ENCODE results near the gene IRX2. TPM values are rescaled to one million over a fixed set of nuclear protein-coding genes. Genes with fewer than 3 reads are reported as not detected.

IRX2 gene
- total RNA-seq, 3 donors from 2014 or later, result 19.2 to 69.4 (median 26.2) TPM

GRCh38 chr5:2748179-2748860 lies 3.2 kb downstream of the IRX2 start:
- peak overlapping the region; percentile 93 to 97 for H3K27ac ChIP-seq
- intact Hi-C loops (cut with DNase I; ENCODE audit: low total_unique reads), result loop anchor here (10.0 kb wide), 1 partner anchor 566 kb away; no protein-coding TSS in a partner anchor
- H3K36me3 ChIP-seq, result no peaks in the 10 kb centered on the region
- peak overlapping the region; percentile 60 to 98 (median 75) for H3K4me3 ChIP-seq
- TF ChIP-seq CTCF (IDR thresholded peaks at IDR 0.05) (no peak), POLR2A (IDR thresholded peaks at IDR 0.05) (no peak), POLR2AphosphoS5 (IDR thresholded peaks at IDR 0.05) (no peak)
- H3K27me3 ChIP-seq, result peaks cover 0 to 3% of the 10 kb centered on the region in 2 donors
- no peaks in the 10 kb centered on the region for H3K9me3 ChIP-seq
- no peak for DNase-seq (ENCODE audit: low spot score in 2 of 2)
- H3K4me1 ChIP-seq, result no peaks in the 10 kb centered on the region

GRCh38 chr5:2747363-2748162 lies 3.9 kb downstream of the IRX2 start:
- Histone ChIP-seq H3K4me1 (no peaks in the 10 kb centered on the region), H3K27ac (peak overlapping the region; percentile 93 to 97), H3K9me3 (no peaks in the 10 kb centered on the region), H3K4me3 (peak overlapping the region; percentile 60 to 98 (median 75)), H3K36me3 (no peaks in the 10 kb centered on the region), H3K27me3 (peaks cover 0 to 3% of the 10 kb centered on the region in 2 donors)
- no peak for TF ChIP-seq POLR2AphosphoS5 (IDR thresholded peaks at IDR 0.05)
- no peak for TF ChIP-seq CTCF (IDR thresholded peaks at IDR 0.05)
- no peak for TF ChIP-seq POLR2A (IDR thresholded peaks at IDR 0.05)
- DNase-seq (ENCODE audit: low spot score in 2 of 2), result no peak
- intact Hi-C loops (cut with DNase I; ENCODE audit: low total_unique reads), result loop anchor here (10.0 kb wide), 1 partner anchor 567 kb away; no protein-coding TSS in a partner anchor

GRCh38 chr5:2746561-2747032 lies 4.9 kb downstream of the IRX2 start:
- Histone ChIP-seq H3K4me3 (peak overlapping the region in 2 of 3 donors; percentile 56 to 75), H3K27me3 (no peaks in the 10 kb centered on the region), H3K4me1 (no peaks in the 10 kb centered on the region), H3K9me3 (no peaks in the 10 kb centered on the region), H3K36me3 (no peaks in the 10 kb centered on the region), H3K27ac (peak overlapping the region; percentile 72 to 93)
- intact Hi-C loops (cut with DNase I; ENCODE audit: low total_unique reads), result loop anchor here (10.0 kb wide), 1 partner anchor 568 kb away; no protein-coding TSS in a partner anchor
- peak in 2 of 3 donors; percentile 7 to 21 for TF ChIP-seq CTCF (IDR thresholded peaks at IDR 0.05)
- no peak for TF ChIP-seq POLR2AphosphoS5 (IDR thresholded peaks at IDR 0.05)
- no peak for DNase-seq (ENCODE audit: low spot score in 2 of 2)

GRCh38 chr5:2744485-2744884 lies 7.0 kb downstream of the IRX2 start:
- Histone ChIP-seq H3K27me3 (no peaks in the 10 kb centered on the region), H3K27ac (peak overlapping the region; percentile 93 to 95)
- intact Hi-C loops (cut with DNase I; ENCODE audit: low total_unique reads), result loop anchor here (10.0 kb wide), 1 partner anchor 570 kb away; no protein-coding TSS in a partner anchor

More at GRCh38 chr5:2744485-2744884, 7.0 kb downstream of the IRX2 start:
- H3K4me1 ChIP-seq, result no peaks in the 10 kb centered on the region
- TF ChIP-seq CTCF (IDR thresholded peaks at IDR 0.05) (no peak), POLR2A (IDR thresholded peaks at IDR 0.05) (no peak), POLR2AphosphoS5 (IDR thresholded peaks at IDR 0.05) (no peak)
- no peaks in the 10 kb centered on the region for H3K36me3 ChIP-seq
- DNase-seq (ENCODE audit: low spot score in 2 of 2), result no peak
- peak overlapping the region in 2 of 3 donors; percentile 40 to 64 for H3K4me3 ChIP-seq
- no peaks in the 10 kb centered on the region for H3K9me3 ChIP-seq
